A673 (cell line): ENCODE data around the gene GALNT6.
A peak's percentile ranks its signal among the peaks of the same experiment; 100 is the strongest.

ENCODE experiments used
- CTCF ChIP-seq: fragments of 300-800, 200-600 bp; sonication (generic); conservative IDR thresholded peaks from 2 replicates; pipeline ENCODE4 v1.5.1; 2017; ENCODE audit warnings: low read depth, mild to moderate bottlenecking, antibody characterized with exemption, low read length, moderate library complexity, mixed read lengths
- EZH2 ChIP-seq: fragments of 200-600 bp; sonication (generic); IDR thresholded peaks from 2 replicates; pipeline ENCODE4 v1.6.1; 2017; ENCODE audit warnings: borderline replicate concordance, low read depth, mild to moderate bottlenecking, mixed read lengths, antibody characterized with exemption, low read length; ENCODE audit not compliant: poor library complexity, severe bottlenecking

GRCh38 chr12:51421266-51421884 is 30.2 kb upstream of the GALNT6 start:
- TF ChIP-seq CTCF (peak; percentile 58), EZH2 (no peak)
